ENCODE data around the gene N4BP2.
"Not testable (repeated sequence)": the region's sequence is repeated elsewhere in the genome, so short reads cannot be mapped to it uniquely, and the experiment has no call there.

N4BP2 gene

GRCh38 chr4:40056716-40057585 is at the start of gene N4BP2:
TSS of gene N4BP2 (plus strand) at chr4:40056850. CDS start at chr4:40097341, 40,491 bp downstream.
- peak; percentile 64 for DNase-seq

- DNase-seq, result no peak
Observed at GRCh38 chr4:40016007-40016406, 40.6 kb upstream of the N4BP2 start.

GRCh38 chr4:40020221-40020620 is 36.4 kb upstream of the N4BP2 start:
- no peak for DNase-seq

- DNase-seq, result not testable (repeated sequence)
Observed at GRCh38 chr4:40021116-40021515, 35.5 kb upstream of the N4BP2 start.

GRCh38 chr4:40024049-40024448 is 32.6 kb upstream of the N4BP2 start:
- not testable (repeated sequence) for DNase-seq

GRCh38 chr4:40032785-40033184 is 23.9 kb upstream of the N4BP2 start:
- DNase-seq, result no peak

GRCh38 chr4:40033613-40034012 is 23.0 kb upstream of the N4BP2 start:
- DNase-seq, result no peak

GRCh38 chr4:40038977-40039376 is 17.7 kb upstream of the N4BP2 start:
- DNase-seq, result no peak

GRCh38 chr4:40040908-40041307 is 15.7 kb upstream of the N4BP2 start:
- no peak for DNase-seq

GRCh38 chr4:40043786-40044185 is 12.9 kb upstream of the N4BP2 start:
- no peak for DNase-seq

- no peak for DNase-seq
Observed at GRCh38 chr4:40046311-40046980, 10.2 kb upstream of the N4BP2 start.

- DNase-seq, result no peak
Observed at GRCh38 chr4:40053161-40053560, 3.5 kb upstream of the N4BP2 start.

- DNase-seq, result no peak
Observed at GRCh38 chr4:40055511-40055862, 1.2 kb upstream of the N4BP2 start.

- peak; percentile 21 for DNase-seq
Observed at GRCh38 chr4:40055863-40056715, 561 bp upstream of the N4BP2 start.

- peak; percentile 44 for DNase-seq
Observed at GRCh38 chr4:40057586-40058091, 989 bp downstream of the N4BP2 start.

GRCh38 chr4:40058121-40058520 is 1.5 kb downstream of the N4BP2 start:
- no peak for DNase-seq

- DNase-seq, result no peak
Observed at GRCh38 chr4:40058854-40059253, 2.2 kb downstream of the N4BP2 start.

- DNase-seq, result no peak
Observed at GRCh38 chr4:40059362-40059761, 2.7 kb downstream of the N4BP2 start.

- DNase-seq, result no peak
Observed at GRCh38 chr4:40065010-40065409, 8.4 kb downstream of the N4BP2 start.

GRCh38 chr4:40066651-40067050 is 10.0 kb downstream of the N4BP2 start:
- no peak for DNase-seq

- no peak for DNase-seq
Observed at GRCh38 chr4:40070387-40070786, 13.7 kb downstream of the N4BP2 start.

GRCh38 chr4:40086421-40086820 is 29.8 kb downstream of the N4BP2 start:
- DNase-seq, result no peak

- no peak for DNase-seq
Observed at GRCh38 chr4:40087799-40088366, 31.2 kb downstream of the N4BP2 start.

Measured in activated CD4-positive, alpha-beta T cell treated with anti-CD3 and anti-CD28 coated beads for 1 hour (primary cell).